WERI-Rb-1 (cell line): ENCODE results near the gene LRP1.

Source experiments
- DNase-seq: peaks from one replicate; pipeline ENCODE4 v3.0.0-alpha.2; 2020
- H3K27ac ChIP-seq: fragments of 250-450 bp; sonication (Bioruptor Pico); 2 replicates; pipeline ENCODE4 v1.5.1; 2020; ENCODE audit warnings: mild to moderate bottlenecking, moderate library complexity
- H3K27me3 ChIP-seq: fragments of 250-450 bp; sonication (Bioruptor Pico); 2 replicates; pipeline ENCODE4 v1.5.1; 2021; ENCODE audit warnings: mild to moderate bottlenecking, low read depth, moderate library complexity; ENCODE audit not compliant: insufficient read depth, severe bottlenecking
- H3K36me3 ChIP-seq: fragments of 250-450 bp; sonication (Bioruptor Pico); 2 replicates; pipeline ENCODE4 v1.5.1; 2020; ENCODE audit warnings: mild to moderate bottlenecking, moderate library complexity
- H3K4me3 ChIP-seq: 2 replicates; pipeline ENCODE4 v1.5.1; 2011; ENCODE audit warnings: low read depth, mild to moderate bottlenecking, control low read depth, low read length
- H3K9me3 ChIP-seq: fragments of 250-450 bp; sonication (Bioruptor Pico); 2 replicates; pipeline ENCODE4 v1.5.1; 2021; ENCODE audit warnings: mild to moderate bottlenecking, moderate library complexity; ENCODE audit not compliant: severe bottlenecking
- TF ChIP-seq, protein P1 (sequence below): IDR thresholded peaks from 2 replicates; pipeline ENCODE4 v1.5.1; 2011; ENCODE audit warnings: low read depth, mild to moderate bottlenecking, control low read depth, inconsistent platforms, low read length

The LRP1 gene

DNA sequence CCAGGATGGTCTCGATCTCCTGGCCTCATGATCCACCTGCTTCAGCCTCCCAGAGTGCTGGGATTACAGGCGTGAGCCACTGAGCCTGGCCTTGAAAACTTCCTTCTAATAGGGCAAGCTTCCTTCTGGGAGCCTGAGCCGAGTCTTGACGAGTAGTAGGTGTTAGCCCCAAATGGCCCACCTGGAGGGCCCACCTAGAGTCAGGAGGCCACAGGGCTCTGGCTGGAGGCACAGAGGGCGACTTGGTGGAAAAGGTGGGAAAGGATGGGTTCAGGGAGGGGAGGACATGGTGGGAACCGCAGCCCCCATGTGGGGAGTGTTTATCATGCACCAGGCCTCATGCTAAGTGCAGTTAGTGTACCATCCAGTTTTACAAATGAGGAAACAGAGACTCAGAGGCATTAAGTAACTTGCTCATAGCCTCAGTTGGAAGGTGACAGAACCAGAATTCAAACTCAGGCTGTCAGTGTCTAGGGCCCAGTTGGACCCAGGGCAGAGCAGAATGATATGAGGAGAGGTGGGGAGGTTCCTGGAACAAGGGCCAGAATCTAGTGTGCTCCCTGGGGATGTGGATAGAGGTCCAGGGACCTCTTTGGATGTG, 22.2 kb downstream of the LRP1 start:
- no peaks in the 10 kb centered on the region for H3K27me3 ChIP-seq
- no peak overlapping the region for H3K27ac ChIP-seq
- no peak for DNase-seq
- TF ChIP-seq, protein P1, sequence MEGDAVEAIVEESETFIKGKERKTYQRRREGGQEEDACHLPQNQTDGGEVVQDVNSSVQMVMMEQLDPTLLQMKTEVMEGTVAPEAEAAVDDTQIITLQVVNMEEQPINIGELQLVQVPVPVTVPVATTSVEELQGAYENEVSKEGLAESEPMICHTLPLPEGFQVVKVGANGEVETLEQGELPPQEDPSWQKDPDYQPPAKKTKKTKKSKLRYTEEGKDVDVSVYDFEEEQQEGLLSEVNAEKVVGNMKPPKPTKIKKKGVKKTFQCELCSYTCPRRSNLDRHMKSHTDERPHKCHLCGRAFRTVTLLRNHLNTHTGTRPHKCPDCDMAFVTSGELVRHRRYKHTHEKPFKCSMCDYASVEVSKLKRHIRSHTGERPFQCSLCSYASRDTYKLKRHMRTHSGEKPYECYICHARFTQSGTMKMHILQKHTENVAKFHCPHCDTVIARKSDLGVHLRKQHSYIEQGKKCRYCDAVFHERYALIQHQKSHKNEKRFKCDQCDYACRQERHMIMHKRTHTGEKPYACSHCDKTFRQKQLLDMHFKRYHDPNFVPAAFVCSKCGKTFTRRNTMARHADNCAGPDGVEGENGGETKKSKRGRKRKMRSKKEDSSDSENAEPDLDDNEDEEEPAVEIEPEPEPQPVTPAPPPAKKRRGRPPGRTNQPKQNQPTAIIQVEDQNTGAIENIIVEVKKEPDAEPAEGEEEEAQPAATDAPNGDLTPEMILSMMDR = no peak
- H3K4me3 ChIP-seq = no peak overlapping the region
- H3K36me3 ChIP-seq = no peaks in the 10 kb centered on the region
- no peaks in the 10 kb centered on the region for H3K9me3 ChIP-seq

DNA sequence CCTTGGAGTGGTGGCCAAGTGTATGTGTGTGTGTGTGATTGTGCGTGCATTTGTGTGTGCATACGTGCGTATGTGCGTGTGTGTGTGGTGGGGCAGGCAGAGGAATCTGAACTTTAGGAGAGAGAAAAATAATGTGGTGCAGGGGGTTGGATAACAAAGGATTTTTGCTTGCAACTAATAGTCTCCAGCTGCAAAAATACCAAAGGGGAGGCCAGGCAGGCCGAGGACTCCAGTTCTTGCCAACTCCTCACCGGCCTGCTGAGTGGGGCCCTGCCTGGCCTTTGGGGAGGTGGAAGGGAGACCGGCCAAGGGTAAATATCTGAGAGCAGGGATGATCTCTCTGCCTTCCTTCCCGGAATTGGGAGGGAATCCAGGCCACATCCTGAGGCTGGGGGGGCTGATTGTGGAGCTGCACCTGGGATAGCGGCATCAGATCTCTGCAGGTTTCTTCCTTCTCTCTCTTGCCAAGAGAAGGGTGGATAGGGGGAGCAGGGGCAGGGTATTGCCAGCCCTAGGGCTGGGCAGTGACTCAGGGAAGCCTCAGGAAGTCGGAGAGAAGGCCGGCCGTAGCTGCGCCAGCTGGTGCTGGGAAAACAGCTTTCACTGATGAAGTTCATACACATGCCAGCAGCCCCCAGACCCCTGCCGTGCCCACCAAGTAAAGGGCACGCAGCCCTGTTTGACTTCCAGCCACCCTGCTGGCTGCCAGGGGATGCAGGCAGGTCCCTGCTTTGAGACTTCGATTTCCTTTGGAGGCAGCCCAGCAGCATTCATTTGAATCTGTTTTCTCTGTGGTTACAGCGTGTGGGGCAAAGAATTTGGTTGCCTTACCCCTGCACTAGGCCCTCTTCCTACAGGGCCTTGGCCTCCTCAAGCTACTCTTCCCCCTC, 23.7 kb downstream of the LRP1 start:
- H3K36me3 ChIP-seq = no peaks in the 10 kb centered on the region
- TF ChIP-seq, protein P1 = no peak
- H3K27ac ChIP-seq = no peak overlapping the region
- H3K4me3 ChIP-seq = no peak overlapping the region
- H3K9me3 ChIP-seq = no peaks in the 10 kb centered on the region
- no peak for DNase-seq
- H3K27me3 ChIP-seq = no peaks in the 10 kb centered on the region

DNA sequence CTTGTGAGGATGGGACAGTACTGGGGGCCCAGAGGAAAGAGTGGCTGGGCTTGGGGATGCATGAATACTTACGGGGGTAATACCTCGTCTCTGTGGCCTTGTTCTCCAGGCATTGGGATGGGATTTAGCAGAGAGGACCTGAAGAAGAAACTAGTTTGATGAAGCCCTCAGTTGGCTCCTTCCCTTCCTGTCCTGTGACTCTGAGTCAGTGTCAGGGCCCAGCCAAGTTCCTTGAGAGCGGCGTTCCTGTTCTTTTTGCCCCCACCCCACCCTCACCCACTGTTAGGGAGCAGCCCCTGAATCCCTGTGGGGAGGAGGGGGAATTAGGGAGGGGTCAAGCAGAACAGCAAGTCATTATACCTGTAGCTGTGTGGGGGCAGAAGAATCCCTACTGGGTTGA, 24.4 kb downstream of the LRP1 start:
- Histone ChIP-seq H3K27me3 (no peaks in the 10 kb centered on the region), H3K27ac (no peak overlapping the region), H3K9me3 (no peaks in the 10 kb centered on the region), H3K4me3 (no peak overlapping the region), H3K36me3 (no peaks in the 10 kb centered on the region)
- TF ChIP-seq, protein P1 = no peak
- DNase-seq = no peak

DNA sequence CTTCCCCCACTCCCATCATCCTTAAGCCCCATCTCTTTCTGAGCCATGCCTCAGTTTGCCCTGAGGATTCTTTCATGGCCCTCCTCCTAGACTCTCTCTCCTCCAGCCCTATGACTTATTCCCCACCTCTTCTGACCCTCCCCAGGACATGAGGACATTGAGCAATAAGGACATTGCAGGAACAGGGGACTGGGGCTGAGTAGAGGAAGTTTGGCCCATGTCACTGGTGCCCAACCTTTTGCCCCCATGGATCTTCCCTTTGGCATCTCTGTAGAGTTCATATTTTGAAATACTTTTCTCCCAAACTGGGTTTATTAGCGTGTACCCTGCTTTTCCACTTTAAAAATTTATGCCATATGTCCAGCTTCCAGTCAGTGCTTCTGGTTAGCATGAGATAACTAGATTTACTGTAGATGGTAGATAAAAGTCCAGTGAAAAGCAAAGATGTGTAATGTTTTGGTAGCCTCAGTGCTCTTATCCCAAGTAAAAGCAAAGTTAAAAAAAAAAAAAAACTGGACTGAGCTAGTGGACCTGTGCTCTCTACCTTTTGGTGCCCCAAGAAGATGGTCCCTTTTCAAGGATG, 25.2 kb downstream of the LRP1 start:
- no peak overlapping the region for H3K4me3 ChIP-seq
- H3K9me3 ChIP-seq = no peaks in the 10 kb centered on the region
- no peaks in the 10 kb centered on the region for H3K36me3 ChIP-seq
- TF ChIP-seq, protein P1 = no peak
- no peak for DNase-seq
- H3K27me3 ChIP-seq = no peaks in the 10 kb centered on the region
- no peak overlapping the region for H3K27ac ChIP-seq

DNA sequence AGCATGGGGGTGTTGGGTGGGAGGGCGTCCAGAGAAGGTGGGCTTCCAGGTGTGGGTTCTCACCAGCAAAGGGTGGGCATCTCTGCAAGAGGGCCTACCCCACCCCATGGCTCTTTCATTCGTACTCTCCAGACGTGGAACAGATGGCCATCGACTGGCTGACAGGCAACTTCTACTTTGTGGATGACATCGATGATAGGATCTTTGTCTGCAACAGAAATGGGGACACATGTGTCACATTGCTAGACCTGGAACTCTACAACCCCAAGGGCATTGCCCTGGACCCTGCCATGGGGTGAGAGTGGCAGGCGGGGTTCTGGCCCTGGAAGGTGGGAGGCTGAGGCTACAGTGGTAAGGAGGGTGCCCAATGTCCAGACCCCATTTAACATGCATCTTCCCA, 25.8 kb downstream of the LRP1 start:
- no peak for DNase-seq
- Histone ChIP-seq H3K4me3 (no peak overlapping the region), H3K9me3 (no peaks in the 10 kb centered on the region), H3K27me3 (no peaks in the 10 kb centered on the region), H3K27ac (no peak overlapping the region), H3K36me3 (no peaks in the 10 kb centered on the region)
- TF ChIP-seq, protein P1 = no peak
